ENCODE results near the gene DENND11. TPM values are rescaled to one million over a fixed set of nuclear protein-coding genes. Genes with fewer than 3 reads are reported as not detected.

Gene DENND11
- total and polyA plus RNA-seq, 9 of the 15 experiments (the other 6 are each of a cell fraction or from before 2014, with no cell fraction given): 0.07 to 1.1 (median 0.36) TPM

DNA sequence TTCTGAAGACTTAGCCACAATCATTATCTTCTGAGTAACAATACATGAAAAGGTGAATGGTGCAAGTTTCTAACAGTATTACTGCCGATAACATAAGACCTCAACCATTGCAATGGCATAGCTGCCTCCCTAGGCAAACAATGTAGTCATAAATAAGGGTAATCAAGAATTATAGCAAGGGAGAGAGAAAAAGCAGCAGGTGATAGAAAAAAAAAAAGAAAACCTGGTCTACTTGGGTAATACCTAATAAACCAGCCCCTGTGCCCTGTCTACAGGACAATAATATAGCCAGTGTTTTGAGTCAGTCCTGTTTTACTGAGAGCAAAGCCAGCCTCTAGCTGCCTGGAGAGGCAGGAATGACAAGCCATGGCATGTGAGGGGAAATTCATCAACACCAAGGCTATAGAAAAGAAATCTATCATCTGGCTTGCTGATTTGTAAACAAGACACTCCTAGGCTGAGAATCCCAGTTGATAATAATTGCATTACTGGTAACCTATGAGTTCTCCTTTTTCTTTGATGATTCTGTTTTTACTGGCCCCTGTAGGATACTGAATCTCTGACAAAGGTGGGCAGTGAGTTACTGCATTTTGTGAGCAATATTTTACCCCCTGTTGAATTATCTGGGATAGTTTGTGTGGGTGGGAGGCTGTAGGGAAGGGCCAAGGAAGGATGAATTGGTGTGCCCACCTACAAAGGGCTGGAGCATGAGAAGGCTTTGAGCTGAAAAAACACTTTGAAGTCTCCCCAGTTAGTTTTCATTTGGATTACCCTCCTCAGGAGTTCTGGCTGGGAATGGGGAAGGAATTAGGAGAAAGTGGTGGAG is 4.5 kb upstream of the DENND11 start (continued):
- TF ChIP-seq, protein P1, sequence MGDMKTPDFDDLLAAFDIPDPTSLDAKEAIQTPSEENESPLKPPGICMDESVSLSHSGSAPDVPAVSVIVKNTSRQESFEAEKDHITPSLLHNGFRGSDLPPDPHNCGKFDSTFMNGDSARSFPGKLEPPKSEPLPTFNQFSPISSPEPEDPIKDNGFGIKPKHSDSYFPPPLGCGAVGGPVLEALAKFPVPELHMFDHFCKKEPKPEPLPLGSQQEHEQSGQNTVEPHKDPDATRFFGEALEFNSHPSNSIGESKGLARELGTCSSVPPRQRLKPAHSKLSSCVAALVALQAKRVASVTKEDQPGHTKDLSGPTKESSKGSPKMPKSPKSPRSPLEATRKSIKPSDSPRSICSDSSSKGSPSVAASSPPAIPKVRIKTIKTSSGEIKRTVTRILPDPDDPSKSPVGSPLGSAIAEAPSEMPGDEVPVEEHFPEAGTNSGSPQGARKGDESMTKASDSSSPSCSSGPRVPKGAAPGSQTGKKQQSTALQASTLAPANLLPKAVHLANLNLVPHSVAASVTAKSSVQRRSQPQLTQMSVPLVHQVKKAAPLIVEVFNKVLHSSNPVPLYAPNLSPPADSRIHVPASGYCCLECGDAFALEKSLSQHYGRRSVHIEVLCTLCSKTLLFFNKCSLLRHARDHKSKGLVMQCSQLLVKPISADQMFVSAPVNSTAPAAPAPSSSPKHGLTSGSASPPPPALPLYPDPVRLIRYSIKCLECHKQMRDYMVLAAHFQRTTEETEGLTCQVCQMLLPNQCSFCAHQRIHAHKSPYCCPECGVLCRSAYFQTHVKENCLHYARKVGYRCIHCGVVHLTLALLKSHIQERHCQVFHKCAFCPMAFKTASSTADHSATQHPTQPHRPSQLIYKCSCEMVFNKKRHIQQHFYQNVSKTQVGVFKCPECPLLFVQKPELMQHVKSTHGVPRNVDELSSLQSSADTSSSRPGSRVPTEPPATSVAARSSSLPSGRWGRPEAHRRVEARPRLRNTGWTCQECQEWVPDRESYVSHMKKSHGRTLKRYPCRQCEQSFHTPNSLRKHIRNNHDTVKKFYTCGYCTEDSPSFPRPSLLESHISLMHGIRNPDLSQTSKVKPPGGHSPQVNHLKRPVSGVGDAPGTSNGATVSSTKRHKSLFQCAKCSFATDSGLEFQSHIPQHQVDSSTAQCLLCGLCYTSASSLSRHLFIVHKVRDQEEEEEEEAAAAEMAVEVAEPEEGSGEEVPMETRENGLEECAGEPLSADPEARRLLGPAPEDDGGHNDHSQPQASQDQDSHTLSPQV (IDR thresholded peaks at IDR 0.05): no peak
- TF ChIP-seq CBFB (CRISPR knock-in tag; IDR thresholded peaks at IDR 0.05) (no peak), ZNF282 (CRISPR knock-in tag; IDR thresholded peaks at IDR 0.05) (no peak), ZNF57 (CRISPR knock-in tag; IDR thresholded peaks at IDR 0.05) (no peak), HMG20B (CRISPR knock-in tag; IDR thresholded peaks at IDR 0.05) (no peak), FOXJ2 (tag; IDR thresholded peaks at IDR 0.05) (no peak)

DNA sequence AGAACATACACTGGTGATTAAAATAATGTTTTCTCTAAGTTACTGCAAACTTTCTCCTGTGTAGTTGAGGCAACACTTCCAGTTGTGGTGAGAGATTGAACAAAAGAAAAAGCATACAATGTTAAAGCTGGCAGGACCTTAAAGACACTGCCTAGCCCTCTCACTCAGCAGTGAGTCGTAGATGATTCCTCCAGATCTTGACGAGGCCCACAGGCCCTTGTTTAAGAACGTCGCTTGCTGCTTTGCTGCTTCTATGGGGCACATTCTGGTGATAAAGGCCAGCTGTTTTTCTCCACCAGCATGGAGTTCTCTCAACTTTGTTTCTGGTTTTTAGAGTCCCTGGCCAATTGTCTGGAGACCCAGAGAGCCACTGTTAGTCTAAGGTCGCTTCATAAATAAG is 2.8 kb upstream of the DENND11 start:
- in situ Hi-C loops (cut with MboI) (no loop called here), intact Hi-C loops (cut with micrococcal nuclease) (no loop called here)
- no peak for DNase-seq (ENCODE audit: extremely low read depth in 1 of 4, low spot score in 3 of 4)
- Histone ChIP-seq H3K4me2 (ENCODE audit: insufficient read depth, low read length) (no peak overlapping the region), H3K9me3 (replicated peaks; ENCODE audit: control insufficient read depth, insufficient read depth, low read depth, low read length) (no peaks in the 10 kb centered on the region), H3K9ac (ENCODE audit: insufficient read depth in 1 of 2, low read depth in 2 of 2, low read length in 2 of 2) (no peak overlapping the region), H3K79me2 (ENCODE audit: control insufficient read depth, insufficient read depth, low read length) (no peaks in the 10 kb centered on the region), H4K20me1 (replicated peaks; ENCODE audit: control insufficient read depth, insufficient read depth, low read length) (no peaks in the 10 kb centered on the region; the same call in 1 of the 2 replicates), H3K36me3 (ENCODE audit: control insufficient read depth, insufficient read depth, low read length) (no peaks in the 10 kb centered on the region), H2AFZ (ENCODE audit: low read depth, low read length) (no peak overlapping the region), H3K4me1 (replicated peaks in 1 of 2; ENCODE audit: control insufficient read depth in 2 of 2, insufficient read depth in 2 of 2, low read length in 2 of 2) (peaks cover 0 to 10% of the 10 kb centered on the region in 2 experiments; a peak in 2 of 5 replicates), H3K9me1 (ENCODE audit: control insufficient read depth, insufficient read depth, low read length) (no peaks in the 10 kb centered on the region), H3K4me3 (no peak overlapping the region), H3K27me3 (ENCODE audit: control insufficient read depth in 2 of 2, insufficient read depth in 2 of 2, low read length in 2 of 2) (peaks cover 42 to 61% of the 10 kb centered on the region in 2 experiments), H3K27ac (ENCODE audit: extremely low read depth, low read depth, low read length) (no peak overlapping the region)
- BruUV-seq (replicated peaks): no TSS peak
- no peak for TF ChIP-seq ZNF133 (CRISPR knock-in tag; IDR thresholded peaks at IDR 0.05)
- no peak for ATAC-seq
- ChIA-PET CTCF (ENCODE audit: low intra/inter-chr PET ratio) (no interaction called here), POLR2A (no interaction called here)
- WGBS (ENCODE audit: insufficient coverage, low coverage, missing lambda C conversion rate): 1% methylated on average over 5 of the region's 5 CpGs
- no peak for FAIRE-seq
